GM12801 (cell line): ENCODE results near the gene FCRL1.

ENCODE experiments used
- TF ChIP-seq, protein P1 (sequence below): IDR thresholded peaks from one replicate; pipeline ENCODE4 v1.5.1; 2011; ENCODE audit warnings: control low read depth; ENCODE audit not compliant: insufficient read length; ENCODE audit errors: extremely low read depth

FCRL1 gene

DNA sequence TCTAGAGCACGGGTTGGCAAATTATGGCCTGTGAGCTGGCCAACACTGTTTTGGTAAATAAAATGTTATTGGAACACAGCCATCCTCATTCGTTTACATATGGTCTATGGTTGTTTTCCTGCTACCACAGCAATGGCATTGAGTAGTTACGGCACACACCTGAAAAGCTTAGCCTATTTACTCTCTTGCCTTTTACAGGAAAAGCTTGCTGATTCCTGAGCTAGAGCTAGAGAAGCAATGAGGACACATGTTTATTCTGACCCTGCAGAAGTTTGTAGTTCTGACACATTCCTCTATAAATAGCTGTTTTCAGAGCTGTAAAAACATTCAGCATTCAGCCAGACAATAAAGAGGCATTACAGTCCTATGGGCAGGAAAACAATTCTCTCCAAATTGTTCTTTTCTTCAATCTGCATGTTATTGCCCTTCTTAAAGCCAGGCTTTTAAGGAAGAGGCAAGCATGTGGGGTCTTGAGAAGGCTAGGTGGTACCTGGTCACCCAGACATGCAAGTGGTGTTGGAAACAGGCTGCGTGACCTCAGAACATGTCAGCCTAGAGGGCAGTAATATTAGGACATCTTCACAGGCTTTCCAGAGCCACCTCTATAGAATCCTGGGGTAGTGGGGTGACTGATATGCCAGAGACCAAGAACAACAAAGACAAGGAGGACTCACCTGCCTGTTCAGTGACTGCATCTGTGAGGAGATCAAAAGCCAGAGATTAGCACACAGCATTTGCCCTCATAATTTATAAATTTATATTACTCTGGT is 44.6 kb downstream of the FCRL1 start:
- TF ChIP-seq, protein P1, sequence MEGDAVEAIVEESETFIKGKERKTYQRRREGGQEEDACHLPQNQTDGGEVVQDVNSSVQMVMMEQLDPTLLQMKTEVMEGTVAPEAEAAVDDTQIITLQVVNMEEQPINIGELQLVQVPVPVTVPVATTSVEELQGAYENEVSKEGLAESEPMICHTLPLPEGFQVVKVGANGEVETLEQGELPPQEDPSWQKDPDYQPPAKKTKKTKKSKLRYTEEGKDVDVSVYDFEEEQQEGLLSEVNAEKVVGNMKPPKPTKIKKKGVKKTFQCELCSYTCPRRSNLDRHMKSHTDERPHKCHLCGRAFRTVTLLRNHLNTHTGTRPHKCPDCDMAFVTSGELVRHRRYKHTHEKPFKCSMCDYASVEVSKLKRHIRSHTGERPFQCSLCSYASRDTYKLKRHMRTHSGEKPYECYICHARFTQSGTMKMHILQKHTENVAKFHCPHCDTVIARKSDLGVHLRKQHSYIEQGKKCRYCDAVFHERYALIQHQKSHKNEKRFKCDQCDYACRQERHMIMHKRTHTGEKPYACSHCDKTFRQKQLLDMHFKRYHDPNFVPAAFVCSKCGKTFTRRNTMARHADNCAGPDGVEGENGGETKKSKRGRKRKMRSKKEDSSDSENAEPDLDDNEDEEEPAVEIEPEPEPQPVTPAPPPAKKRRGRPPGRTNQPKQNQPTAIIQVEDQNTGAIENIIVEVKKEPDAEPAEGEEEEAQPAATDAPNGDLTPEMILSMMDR, result no peak

DNA sequence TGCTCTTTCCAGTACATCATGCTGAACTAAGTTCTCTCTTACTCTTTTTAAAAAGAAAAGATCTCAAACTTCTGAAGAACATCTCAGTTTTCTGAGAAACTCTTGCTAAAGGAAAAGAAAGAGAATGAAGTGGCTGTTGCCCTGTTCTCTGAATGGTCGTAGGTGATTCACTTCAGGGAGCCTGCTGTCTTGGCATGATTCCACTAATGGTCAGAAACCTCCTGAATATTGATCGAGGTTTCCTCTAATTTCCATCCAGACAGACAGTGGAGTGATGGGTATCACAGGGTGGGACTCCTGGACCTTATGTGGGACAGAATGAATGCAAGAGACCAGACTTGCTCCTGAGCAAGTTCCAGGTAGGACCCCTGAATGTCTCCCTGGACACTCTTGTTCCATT is 45.5 kb downstream of the FCRL1 start:
- TF ChIP-seq, protein P1, result no peak

DNA sequence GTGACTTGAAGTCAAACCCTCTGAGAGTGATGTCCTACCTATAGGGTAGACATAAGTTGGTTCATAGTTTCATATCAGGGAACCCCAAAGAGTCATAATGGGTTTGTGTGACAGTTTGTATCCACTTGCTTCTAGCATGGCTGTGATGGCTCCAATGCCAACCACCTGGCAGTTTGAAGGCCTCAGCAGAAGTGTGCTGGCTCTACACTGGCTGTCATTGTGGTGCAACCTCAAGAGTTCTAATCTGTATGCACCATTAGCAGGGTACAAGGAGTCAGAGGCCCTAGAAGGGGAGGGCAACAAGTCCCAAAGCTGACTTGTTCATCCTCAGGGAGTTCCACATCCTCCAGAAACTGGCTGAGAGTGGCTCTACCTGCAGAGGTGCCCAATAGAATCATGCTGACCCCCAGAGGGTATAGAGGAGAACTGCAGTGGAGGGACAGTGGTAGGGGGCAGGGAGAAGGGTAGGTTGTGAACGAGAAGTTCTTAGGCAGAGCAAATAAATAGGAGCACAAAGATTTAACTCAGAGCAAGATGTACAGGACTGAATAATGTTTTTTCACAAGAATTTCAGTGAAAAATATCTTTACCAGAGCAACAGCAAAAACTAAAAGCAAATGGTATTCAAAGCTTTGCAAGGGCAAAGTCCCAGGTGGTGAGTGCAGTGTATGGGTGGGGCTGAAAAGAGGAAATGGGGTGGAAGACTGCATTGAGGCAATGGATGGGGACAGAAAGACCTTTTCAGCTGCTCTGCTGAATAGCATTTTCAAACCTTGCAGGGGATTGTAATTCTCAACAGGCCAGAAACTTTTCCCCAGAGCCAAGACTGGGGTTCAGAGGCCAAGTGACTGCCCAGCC is 46.2 kb downstream of the FCRL1 start:
- TF ChIP-seq, protein P1, result no peak

DNA sequence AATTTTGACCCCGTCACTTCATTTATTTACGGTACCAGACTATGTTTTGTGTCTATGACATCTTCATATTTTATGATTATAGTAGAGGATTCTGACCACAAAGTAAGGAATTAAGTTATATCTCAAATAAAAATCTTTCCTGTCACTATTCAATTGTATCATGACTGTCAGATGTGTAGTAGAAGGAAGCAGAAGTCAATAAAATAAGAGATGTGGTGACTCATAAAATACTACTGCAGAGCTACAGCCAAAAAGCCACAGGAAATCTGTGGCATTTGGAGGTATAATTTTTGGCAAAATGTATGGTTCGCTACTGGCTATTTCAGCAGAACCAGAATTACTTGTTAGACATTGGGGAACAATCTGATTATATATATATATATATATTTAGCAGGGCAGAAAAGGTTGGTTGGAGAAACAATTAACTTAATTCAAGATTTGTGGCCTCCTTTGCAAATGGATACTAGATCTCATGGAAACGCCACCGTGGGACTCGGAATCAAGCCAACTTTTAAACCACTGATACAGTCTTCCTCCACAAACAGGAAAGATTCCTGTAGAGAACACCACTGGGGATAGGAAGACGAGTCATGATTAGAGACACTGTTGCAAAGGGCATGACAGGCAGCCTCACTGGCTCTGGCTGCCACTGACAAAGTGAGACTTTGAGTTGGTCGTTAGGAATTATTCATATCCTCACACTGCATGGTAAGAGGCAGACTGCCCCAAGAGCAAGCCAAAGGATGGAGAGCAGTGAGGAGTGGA is 48.1 kb downstream of the FCRL1 start:
- TF ChIP-seq, protein P1, result no peak

DNA sequence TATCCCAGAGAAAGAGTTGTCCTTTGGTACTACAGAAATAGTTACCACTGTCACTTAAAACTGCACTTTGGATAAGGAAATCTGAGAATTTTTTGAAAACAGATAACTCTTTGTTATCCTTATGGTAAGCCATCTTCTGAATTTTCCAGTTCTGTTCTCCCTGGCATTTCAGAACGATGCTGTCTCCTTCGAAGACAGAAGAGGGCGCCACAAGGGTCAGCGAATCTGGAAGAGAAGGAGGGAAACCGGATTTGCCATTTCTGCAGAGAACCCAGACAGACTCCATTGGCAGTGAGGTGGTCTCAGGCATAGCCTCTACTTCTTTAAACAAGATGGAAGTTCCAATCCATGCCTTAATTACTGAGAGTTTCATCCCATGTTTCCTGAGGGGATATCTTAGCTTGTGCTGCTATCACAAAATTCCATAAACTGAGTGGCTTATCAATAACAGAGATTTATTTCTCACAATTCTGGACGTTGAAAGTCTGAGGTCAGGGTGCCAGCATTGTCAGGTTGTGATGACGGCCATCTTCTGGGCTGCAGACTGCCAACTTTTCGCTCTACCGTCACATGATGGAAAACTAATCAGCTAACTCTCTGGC is 49.4 kb downstream of the FCRL1 start:
- TF ChIP-seq, protein P1, result no peak

DNA sequence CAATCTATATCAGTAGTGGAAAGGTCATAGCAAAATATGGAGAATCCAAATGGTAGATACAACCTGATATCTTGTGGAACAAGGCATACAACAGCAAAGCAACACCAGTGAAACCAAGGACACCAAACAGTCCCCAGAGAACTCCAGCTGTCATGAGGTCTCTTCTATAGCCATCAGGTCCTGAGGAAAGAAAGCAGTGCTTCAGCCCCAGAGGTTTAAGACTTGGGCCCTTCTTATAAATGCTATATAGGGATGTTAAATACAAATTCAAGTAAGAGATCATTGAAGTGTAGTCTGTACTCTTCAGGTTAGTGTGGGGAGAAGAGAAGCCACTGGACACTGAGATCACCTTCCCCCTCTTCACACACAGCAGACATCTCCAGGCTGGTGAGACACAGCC is 53.1 kb downstream of the FCRL1 start:
- TF ChIP-seq, protein P1, result no peak
